Hematopoietic multipotent progenitor cell (in vitro differentiated cells): ENCODE results near the gene LRRC39. TPM values are rescaled to one million over a fixed set of nuclear protein-coding genes. Genes with fewer than 3 reads are reported as not detected.

ENCODE experiments used
- small RNA-seq: library from RNA; depleted of rRNA; stranded (forward); fragments of <200 nt; gene quantifications from one replicate; pipeline ENCODE3, GENCODE V24; 2012
- total RNA-seq: library from RNA; depleted of rRNA; stranded (reverse); fragments of >200 nt; gene quantifications from one replicate; pipeline ENCODE4 v1.2.3, GENCODE V29; 2012

LRRC39 gene
- total RNA-seq, 1 donor = 0.27 TPM

Small RNA genes lying within 50 kb of the gene (small RNA-seq; reads per million reads assigned to genes)
- gene AC093019.1 (not detected), gene RPL23AP90 (not detected)

Other genes with a start within 250 kb of the LRRC39 start
- 16.2 TPM for gene SLC35A3, start 208.3 kb downstream of the LRRC39 start, total RNA-seq
- gene SASS6, start 45.3 kb downstream of the LRRC39 start, total RNA-seq = 1.3 TPM
- gene TRMT13, start 45.1 kb downstream of the LRRC39 start, total RNA-seq = 3.8 TPM
- gene DBT, start 71.6 kb upstream of the LRRC39 start, total RNA-seq = 2.2 TPM
- gene RTCA, start 88.0 kb upstream of the LRRC39 start, total RNA-seq = 13.5 TPM
- 39.6 TPM for gene CDC14A, start 174.2 kb upstream of the LRRC39 start, total RNA-seq